Body of pancreas (tissue), 4 donors: ENCODE data around the gene SLC44A1.

Source experiments
- POLR2A ChIP-seq, 3 donors: fragments of 450-650 bp; IDR thresholded peaks; one replicate each; pipeline ENCODE4 v1.6.1; 2016; ENCODE audit warnings: antibody characterized with exemption in 3 of 3, mild to moderate bottlenecking in 2 of 3
- TF ChIP-seq, protein P1 (sequence below), 7 experiments: fragments of 450-650 bp in 4 of 7; fragments of 200-600 bp in 3 of 7; sonication (generic) in 3 of 7; IDR thresholded peaks; one replicate each; pipeline ENCODE4 v1.5.1; 2016 to 2019; ENCODE audit warnings: antibody characterized with exemption in 7 of 7

DNA sequence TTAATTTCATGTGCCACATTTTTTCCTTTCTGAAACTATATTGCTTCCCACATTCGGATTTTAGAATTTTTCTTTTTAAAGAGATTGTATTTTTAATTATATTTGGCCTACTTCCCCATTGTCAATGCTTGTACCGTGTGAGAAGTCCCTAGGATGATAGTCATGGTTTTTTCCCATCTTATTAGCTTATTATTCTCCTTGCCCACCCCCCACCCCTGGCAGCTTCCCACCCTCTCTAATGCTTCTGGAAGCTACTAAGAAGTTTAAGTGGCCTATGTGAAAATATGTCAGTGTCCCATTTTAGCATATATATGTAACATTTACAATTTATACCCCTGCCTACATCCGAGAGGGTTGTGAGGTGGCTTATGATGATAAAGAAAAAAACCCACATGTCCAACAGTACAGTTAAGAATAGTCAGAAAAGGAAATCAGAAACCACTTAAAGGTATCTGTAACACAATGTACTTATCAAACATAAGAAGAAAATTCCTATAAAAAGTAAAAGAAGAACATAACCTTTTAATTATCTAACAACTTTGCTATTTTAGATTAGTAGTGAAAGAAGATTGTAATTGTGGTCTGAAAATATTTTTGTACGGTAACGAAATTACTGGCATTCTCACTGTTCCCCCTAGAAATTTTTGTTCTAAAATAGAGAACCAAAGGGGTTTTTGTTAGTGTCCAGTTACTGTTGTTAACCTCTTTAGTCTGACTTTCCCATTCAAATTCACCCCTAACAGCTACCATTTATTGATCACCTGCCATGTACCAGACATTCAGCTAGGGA is 62.1 kb downstream of the SLC44A1 start:
- TF ChIP-seq, protein P1, sequence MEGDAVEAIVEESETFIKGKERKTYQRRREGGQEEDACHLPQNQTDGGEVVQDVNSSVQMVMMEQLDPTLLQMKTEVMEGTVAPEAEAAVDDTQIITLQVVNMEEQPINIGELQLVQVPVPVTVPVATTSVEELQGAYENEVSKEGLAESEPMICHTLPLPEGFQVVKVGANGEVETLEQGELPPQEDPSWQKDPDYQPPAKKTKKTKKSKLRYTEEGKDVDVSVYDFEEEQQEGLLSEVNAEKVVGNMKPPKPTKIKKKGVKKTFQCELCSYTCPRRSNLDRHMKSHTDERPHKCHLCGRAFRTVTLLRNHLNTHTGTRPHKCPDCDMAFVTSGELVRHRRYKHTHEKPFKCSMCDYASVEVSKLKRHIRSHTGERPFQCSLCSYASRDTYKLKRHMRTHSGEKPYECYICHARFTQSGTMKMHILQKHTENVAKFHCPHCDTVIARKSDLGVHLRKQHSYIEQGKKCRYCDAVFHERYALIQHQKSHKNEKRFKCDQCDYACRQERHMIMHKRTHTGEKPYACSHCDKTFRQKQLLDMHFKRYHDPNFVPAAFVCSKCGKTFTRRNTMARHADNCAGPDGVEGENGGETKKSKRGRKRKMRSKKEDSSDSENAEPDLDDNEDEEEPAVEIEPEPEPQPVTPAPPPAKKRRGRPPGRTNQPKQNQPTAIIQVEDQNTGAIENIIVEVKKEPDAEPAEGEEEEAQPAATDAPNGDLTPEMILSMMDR (IDR thresholded peaks at IDR 0.05) = no peak
- no peak for TF ChIP-seq POLR2A (IDR thresholded peaks at IDR 0.05)
